GM19240 (cell line): Measurements from ENCODE around the gene SPON1.
"Not testable (repeated sequence)": the region's sequence is repeated elsewhere in the genome, so short reads cannot be mapped to it uniquely, and the experiment has no call there.

Experiments
- DNase-seq: peaks from one replicate; pipeline ENCODE4 v3.0.0; 2011; ENCODE audit warnings: low spot score; ENCODE audit not compliant: insufficient read length

The SPON1 gene

DNA sequence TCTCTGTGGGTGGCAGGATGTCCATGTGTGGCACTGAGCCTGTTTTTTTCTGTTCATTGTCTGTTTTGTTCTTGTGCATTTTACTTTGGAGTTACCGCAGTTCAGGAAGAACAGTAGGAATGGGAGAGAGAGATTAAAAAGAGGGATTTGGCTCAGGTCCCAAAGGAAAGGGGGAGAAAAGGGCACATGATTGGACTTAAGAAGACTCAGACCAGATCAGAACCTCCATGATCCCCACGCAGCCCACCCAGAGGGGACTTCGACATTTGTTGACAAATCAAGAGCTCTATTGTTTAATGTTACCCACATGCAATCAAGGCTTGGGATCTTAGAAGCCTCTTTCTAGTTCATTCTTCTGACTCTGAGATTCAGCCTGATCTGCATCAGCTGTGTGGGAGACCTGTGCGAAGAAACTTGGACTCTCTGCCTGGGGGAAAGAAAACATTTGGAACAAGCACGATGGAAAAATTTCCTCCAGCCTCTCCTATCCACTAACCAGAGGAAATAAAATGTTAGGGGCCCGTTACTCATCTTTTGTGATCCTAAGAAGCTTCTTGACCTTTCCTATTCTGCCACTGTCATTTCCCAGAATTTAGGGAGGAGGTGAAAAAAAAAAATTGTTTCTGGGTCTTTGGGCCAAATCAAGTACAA is 119.2 kb downstream of the SPON1 start:
- no peak for DNase-seq

- DNase-seq = no peak
Measured at GRCh38 chr11:14082338-14082737, 119.8 kb downstream of the SPON1 start.

- not testable (repeated sequence) for DNase-seq
Measured at GRCh38 chr11:14088861-14089260, 126.3 kb downstream of the SPON1 start.

DNA sequence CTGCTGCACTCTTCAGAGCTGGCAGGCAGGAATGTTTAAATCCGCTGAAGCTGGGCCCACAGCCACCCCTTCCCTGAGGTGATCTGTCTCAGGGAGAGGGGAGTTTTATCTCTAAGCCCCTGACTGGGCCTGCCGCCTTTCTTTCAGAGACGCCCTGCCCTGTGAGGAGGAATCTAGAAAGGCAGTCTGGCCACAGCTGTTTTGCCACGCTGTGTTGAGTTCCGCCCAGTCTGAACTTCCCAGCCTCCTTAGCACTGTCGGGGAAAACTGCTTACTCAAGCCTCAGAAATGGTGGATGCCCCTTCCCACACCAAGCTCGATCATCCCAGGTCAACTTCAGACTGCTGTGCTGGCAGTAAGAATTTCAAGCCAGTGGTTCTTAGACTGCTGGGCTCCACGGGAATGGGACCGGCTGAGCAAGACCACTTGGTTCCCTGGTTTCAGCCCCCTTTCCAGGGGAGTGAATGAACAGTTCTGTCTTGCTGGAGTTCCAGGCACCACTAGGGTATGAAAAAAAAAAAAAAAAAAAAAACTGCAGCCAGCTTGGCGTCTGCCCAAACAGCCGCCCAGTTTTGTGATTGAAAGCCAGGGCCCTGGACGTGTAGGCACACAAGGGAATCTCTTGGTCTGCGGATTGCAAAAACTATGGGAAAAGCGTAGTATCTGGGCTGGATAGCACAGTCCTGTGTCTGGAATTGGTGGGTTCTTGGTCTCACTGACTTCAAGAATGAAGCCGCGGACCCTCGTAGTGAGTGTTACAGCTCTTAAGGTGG is 127.4 kb downstream of the SPON1 start:
- no peak for DNase-seq

- DNase-seq = not testable (repeated sequence)
Measured at GRCh38 chr11:14090631-14091030, 128.1 kb downstream of the SPON1 start.

GRCh38 chr11:14093065-14093464 is 130.5 kb downstream of the SPON1 start:
- DNase-seq = no peak

DNA sequence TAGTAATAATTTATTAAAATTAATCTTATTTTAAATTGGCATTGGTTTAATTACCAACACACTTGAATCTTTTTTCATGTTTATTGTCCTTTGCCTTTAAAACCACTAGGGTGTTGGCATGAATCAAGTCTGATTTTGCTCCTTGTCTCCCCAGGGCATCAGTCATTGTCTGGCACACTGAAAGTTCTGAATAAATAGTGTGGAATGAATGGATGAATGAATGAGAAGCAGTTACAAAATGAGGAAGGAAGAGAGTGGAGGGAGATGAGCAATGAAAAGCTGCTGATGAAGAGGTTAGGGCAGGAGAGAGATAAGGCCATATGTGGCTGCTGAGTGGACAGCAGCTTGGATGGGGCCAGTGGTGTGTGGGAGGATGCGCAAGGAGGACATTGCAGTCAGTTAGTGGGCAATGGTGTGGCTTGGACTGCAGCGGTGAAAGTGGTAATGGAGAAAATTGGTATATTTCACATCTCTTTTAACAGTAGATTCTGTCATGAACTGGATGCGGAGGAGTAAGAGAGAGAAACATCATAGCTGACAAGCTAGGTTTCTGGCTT is 132.0 kb downstream of the SPON1 start:
- DNase-seq = no peak

DNA sequence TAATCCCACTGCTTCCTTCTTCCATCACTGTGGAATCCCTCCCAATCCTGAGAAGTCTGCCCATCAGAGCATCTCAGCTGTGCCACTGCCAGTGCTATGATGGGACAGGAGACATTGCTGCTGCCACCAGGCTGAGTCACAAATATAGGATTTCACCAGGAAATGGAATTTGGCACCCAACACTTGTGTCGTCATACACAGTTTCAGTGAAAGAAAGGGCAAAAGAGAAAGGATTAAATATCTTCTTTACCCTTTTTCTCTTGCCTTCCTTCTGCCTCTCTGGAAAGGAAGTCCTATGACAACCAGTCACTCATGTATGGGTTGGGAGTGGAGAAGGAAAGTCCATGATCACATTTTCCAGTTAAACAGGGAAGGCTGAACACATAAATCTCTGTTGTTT is 133.4 kb downstream of the SPON1 start:
- DNase-seq = no peak

- no peak for DNase-seq
Measured at GRCh38 chr11:14096606-14097005, 134.1 kb downstream of the SPON1 start.

- no peak for DNase-seq
Measured at GRCh38 chr11:14101388-14101787, 138.9 kb downstream of the SPON1 start.

DNA sequence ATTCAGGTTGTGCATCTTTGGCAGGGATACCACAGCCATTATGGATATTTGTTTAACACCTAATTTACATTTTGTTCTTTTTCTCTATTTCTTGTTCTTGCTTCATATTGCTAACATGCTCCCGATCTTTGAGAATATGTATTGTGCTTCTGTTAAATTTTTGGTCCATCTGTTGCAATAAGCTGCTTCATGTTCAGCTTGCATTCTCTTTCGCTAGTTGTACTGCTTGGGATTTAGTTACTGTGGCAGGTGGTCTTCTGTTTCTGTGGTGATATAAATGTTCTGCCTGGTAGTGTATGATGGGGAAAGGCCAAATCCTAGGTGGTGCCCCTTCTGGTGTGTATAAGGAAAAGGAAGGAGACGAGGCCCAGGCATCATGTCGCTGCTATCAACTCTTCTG is 140.2 kb downstream of the SPON1 start:
- DNase-seq = no peak

GRCh38 chr11:14105446-14105845 is 142.9 kb downstream of the SPON1 start:
- no peak for DNase-seq

DNA sequence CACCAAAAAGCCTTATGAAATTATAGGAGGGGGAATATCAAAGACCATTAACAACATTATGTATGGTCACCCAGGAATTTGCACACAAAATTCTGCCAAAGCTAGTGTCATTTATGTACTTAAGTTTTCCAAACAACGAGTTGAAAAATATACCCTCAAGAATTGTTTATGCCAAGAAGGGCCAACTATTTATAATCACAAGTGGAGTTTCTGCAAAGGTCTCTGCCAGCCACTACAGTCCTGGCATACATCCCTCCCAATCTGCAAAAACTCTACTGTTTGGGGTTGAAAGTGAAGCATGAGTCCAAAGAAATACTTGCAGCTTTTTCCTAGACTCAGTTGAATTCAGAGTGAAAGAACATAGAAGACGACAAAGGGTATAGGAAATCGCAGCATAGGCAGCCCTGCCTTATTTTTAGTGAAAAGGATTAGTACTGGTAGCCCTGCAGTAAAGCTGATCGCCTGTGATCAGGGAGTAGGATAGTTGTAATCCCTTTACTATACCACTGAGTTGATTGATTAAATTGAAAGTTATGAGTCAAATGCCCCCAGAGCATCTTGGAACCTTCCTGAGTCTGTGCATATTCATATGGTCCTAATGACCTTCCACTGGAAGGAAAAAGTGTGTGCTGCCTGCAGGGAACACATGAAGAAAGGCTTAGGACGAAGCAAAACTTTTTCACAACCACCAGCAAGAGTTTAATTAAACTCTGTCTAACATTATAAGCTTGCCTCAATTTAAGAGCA is 144.0 kb downstream of the SPON1 start:
- no peak for DNase-seq

GRCh38 chr11:14107050-14107430 is 144.5 kb downstream of the SPON1 start:
- no peak for DNase-seq

DNA sequence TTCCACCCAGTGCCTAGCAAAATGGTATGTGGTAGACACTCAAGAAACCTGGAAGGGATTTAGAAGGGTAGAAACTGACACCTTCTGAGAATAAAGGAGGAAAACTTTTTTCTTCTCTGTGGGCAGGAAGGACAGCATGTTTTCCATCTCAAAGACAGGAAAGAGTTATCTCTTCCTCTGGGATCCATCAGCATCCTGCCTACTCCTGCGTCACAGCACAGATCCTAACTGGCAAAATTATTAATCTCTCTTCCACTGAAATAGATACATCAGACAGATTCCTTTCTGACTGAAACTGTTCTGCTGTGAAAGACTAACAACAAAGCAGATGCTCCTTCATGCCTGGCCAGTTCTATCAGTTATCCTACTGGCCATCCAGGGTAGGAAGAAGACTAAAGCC is 147.2 kb downstream of the SPON1 start:
- no peak for DNase-seq

DNA sequence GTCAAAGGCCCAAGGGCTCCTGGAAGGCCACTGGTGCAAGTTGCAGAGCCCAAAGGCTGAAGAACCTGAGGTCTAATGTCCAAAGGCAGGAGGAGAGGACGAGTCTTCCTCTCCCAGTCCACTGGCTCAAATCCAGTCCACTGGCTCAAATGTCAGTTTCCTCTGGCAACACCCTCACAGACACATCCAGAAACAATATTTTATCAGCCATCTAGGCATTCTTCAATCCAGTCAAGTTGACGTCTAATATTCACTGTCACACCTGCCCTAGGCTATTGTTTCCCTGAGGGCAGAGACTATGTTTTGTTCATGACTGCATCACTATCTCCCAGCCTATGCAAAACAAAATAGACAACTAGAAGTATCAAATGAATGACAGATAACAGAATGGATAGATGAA is 148.1 kb downstream of the SPON1 start:
- DNase-seq = no peak

DNA sequence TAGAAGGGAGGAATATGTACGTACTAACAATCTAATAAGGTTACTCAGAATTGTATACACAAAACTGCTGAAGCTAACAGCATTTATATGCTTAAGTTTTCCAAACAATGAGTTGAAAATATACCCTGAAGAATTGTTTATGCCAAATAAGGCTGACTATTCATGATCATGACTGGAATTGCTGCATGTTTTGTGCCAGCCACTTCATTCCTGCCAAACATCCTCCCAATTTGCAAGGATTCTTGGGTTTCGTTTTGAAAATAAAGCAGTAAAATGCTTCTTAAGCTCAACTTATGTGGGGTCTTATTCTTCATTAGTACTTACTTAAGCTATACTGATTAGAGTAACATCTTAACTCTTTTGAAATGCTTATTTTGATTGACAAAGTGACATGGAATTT is 149.0 kb downstream of the SPON1 start:
- DNase-seq = no peak

DNA sequence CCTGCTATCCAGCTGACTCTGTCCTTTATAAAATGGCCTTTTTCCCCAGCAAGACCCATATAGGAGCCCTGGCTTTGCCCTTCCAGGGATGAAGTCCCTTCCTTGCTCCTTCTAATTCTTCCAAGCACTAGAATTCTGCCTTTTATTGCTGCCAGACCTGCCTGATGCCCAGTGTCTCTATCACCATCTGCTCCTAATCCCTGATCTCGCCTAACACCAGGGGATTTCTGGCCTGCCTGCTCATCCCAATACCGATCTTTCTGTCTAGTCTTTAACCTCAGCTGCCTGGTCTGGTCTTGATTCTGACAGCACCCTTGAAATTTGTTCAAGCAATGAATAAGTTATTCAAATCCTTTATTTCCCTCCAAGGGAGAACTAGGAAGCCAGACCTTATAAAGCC is 150.2 kb downstream of the SPON1 start:
- DNase-seq = no peak

DNA sequence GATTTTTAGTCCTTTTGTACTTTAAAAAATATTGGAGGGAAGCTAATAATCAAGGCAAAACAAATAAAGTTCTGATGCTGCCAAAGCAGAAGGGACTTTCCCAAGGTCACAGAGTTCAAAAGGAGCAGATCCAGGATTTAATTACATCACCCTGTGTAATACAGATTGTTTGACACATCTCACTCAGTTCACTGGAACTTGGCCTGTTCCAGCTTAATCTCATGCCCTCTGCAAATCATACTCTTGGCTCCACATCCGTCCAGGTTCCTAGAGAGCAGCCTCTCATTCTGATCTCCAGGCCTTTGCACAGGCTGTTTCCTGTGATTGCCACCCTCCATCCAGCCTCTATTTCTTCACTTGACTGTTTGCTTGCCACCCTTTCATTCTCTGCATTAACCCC is 151.7 kb downstream of the SPON1 start:
- DNase-seq = no peak

DNA sequence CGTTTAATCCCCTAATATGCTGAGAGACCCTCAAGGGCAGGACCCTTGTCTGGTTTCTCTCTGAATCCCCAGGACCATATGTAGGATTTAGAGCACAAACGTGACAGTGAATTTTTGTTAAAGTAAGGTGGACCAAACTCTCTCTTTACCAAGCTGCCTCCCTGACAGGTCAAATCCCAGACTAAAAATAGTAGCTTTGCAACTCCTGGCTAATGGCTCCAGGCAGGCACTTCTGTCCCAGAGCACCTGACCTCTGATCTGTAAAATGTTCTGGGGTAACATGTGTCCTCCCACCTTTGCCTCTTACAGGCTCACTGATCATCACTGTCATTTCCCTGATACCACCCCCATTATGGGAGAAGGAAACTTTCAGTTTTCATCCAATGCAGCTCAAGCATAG is 152.3 kb downstream of the SPON1 start:
- no peak for DNase-seq

DNA sequence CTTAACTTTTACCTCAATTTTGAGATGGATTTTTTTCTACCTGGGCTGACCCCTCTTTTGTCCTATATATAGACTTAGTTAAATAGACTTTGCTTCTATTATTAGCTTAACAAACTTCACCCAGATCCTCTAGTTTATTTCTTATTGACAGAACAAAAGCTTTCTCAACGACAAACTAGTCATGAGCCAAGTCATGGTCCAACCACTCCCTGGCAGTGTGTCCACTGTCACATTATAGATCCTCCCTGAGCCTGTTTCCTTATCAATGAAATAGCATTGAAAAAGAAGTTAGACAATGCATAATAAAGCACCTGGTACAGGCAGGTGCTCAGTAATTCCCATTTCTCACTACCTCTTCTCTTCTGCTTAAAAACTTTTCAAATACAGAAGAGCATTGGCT is 155.1 kb downstream of the SPON1 start:
- no peak for DNase-seq

- DNase-seq = no peak
Measured at GRCh38 chr11:14118072-14118471, 155.5 kb downstream of the SPON1 start.
